Neural cell (in vitro differentiated cells): ENCODE measurements around the gene OBSCN. TPM values are rescaled to one million over a fixed set of nuclear protein-coding genes. Genes with fewer than 3 reads are reported as not detected.

Source experiments
- H2AFZ ChIP-seq: fragments of 200-600, 300-800 bp; sonication (generic), shearing (Covaris generic); 2 replicates; pipeline ENCODE4 v1.6.0; 2014; ENCODE audit warnings: low read depth, mild to moderate bottlenecking, antibody characterized with exemption, low read length, moderate library complexity
- H3F3A ChIP-seq: fragments of 200-600 bp; shearing (Covaris generic); 2 replicates; pipeline ENCODE4 v1.6.1; 2016; ENCODE audit warnings: mild to moderate bottlenecking, moderate library complexity, mixed read lengths, antibody characterized with exemption, low read length; ENCODE audit not compliant: insufficient read depth, poor library complexity, severe bottlenecking
- H3K27ac ChIP-seq: fragments of 200-600, 300-800 bp; sonication (generic), shearing (Covaris generic); 2 replicates; pipeline ENCODE4 v1.5.1; 2014; ENCODE audit warnings: mild to moderate bottlenecking, low read length, moderate library complexity
- H3K27me3 ChIP-seq: fragments of 300-800, 200-600 bp; sonication (generic), shearing (Covaris generic); 2 replicates; pipeline ENCODE4 v1.6.0; 2014; ENCODE audit warnings: mild to moderate bottlenecking, low read depth, low read length, moderate library complexity; ENCODE audit not compliant: insufficient read depth
- H3K36me3 ChIP-seq: fragments of 300-800, 200-600 bp; sonication (generic), shearing (Covaris generic); 2 replicates; pipeline ENCODE4 v1.5.1; 2014; ENCODE audit warnings: mild to moderate bottlenecking, antibody characterized with exemption, low read length, moderate library complexity; ENCODE audit not compliant: insufficient read depth
- H3K4me2 ChIP-seq: fragments of 300-800, 200-600 bp; sonication (generic), shearing (Covaris generic); 2 replicates; pipeline ENCODE4 v1.6.0; 2014; ENCODE audit warnings: mild to moderate bottlenecking, low read length
- H3K4me3 ChIP-seq: fragments of 300-800, 200-600 bp; sonication (generic), shearing (Covaris generic); 2 replicates; pipeline ENCODE4 v1.5.1; 2014; ENCODE audit warnings: mild to moderate bottlenecking, low read length, moderate library complexity
- H3K79me2 ChIP-seq: fragments of 200-600 bp; shearing (Covaris generic); replicated peaks from 2 replicates; pipeline ENCODE4 v1.6.0; 2014; ENCODE audit warnings: mild to moderate bottlenecking, low read length, moderate library complexity; ENCODE audit not compliant: insufficient read depth
- H3K9ac ChIP-seq: fragments of 300-800, 200-600 bp; sonication (generic), shearing (Covaris generic); 2 replicates; pipeline ENCODE4 v1.6.1; 2016; ENCODE audit warnings: mild to moderate bottlenecking, low read length, mixed read lengths
- H3K9me2 ChIP-seq: fragments of 200-600 bp; shearing (Covaris generic); 2 replicates; pipeline ENCODE4 v1.6.1; 2016; ENCODE audit warnings: mild to moderate bottlenecking, low read length, mixed read lengths; ENCODE audit not compliant: insufficient read depth
- H3K9me3 ChIP-seq: fragments of 200-600, 300-800 bp; sonication (generic), shearing (Covaris generic); 2 replicates; pipeline ENCODE4 v1.6.1; 2016; ENCODE audit warnings: mild to moderate bottlenecking, mixed run types, low read length, moderate library complexity, mixed read lengths
- H4K20me1 ChIP-seq: fragments of 200-600 bp; shearing (Covaris generic); 2 replicates; pipeline ENCODE4 v1.6.1; 2016; ENCODE audit warnings: mild to moderate bottlenecking, mixed run types; ENCODE audit not compliant: insufficient read depth
- CTCF ChIP-seq: fragments of 450-650 bp; IDR thresholded peaks from 2 replicates; pipeline ENCODE4 v1.5.1; 2014; ENCODE audit warnings: antibody characterized with exemption, mild to moderate bottlenecking, moderate library complexity; ENCODE audit not compliant: poor library complexity, severe bottlenecking
- EP300 ChIP-seq: fragments of 450-650 bp; conservative IDR thresholded peaks from 2 replicates; pipeline ENCODE4 v1.6.1; 2014; ENCODE audit warnings: antibody characterized with exemption, mild to moderate bottlenecking, moderate library complexity; ENCODE audit not compliant: poor library complexity, severe bottlenecking
- EZH2 ChIP-seq: fragments of 200-600, 300-800 bp; shearing (Covaris generic), sonication (generic); IDR thresholded peaks from 2 replicates; pipeline ENCODE4 v1.6.1; 2014; ENCODE audit warnings: antibody characterized with exemption, low read length, borderline replicate concordance, mild to moderate bottlenecking; ENCODE audit not compliant: insufficient read depth, poor library complexity, severe bottlenecking
- MXI1 ChIP-seq: fragments of 450-650 bp; conservative IDR thresholded peaks from 2 replicates; pipeline ENCODE4 v1.6.1; 2014; ENCODE audit warnings: antibody characterized with exemption, mild to moderate bottlenecking; ENCODE audit not compliant: poor library complexity, severe bottlenecking
- POLR2AphosphoS5 ChIP-seq: IDR thresholded peaks from 2 replicates; pipeline ENCODE4 v1.6.1; 2012
- RAD21 ChIP-seq: fragments of 450-650 bp; conservative IDR thresholded peaks from 2 replicates; pipeline ENCODE4 v1.6.1; 2014; ENCODE audit warnings: antibody characterized with exemption, mild to moderate bottlenecking, moderate library complexity
- REST ChIP-seq: IDR thresholded peaks from 2 replicates; pipeline ENCODE4 v1.6.1; 2012; ENCODE audit warnings: borderline replicate concordance
- SMC3 ChIP-seq: fragments of 450-650 bp; conservative IDR thresholded peaks from 2 replicates; pipeline ENCODE4 v1.6.1; 2014; ENCODE audit warnings: antibody characterized with exemption, mild to moderate bottlenecking, moderate library complexity; ENCODE audit not compliant: poor library complexity
- TAF1 ChIP-seq: IDR thresholded peaks from 2 replicates; pipeline ENCODE4 v1.6.1; 2012; ENCODE audit warnings: low read depth
- polyA plus RNA-seq: library from polyadenylated mRNA; depleted of rRNA; stranded (reverse); fragments of >200 nt; gene quantifications from 2 replicates; pipeline ENCODE4 v1.2.3, GENCODE V29; 2014

Gene OBSCN
- polyA plus RNA-seq, 1 donor from 2014 or later: 7.2 TPM

- TF ChIP-seq TAF1 (no peak), REST (no peak)
- no peaks in the 10 kb centered on the region for H3K9me3 ChIP-seq
- no peaks in the 10 kb centered on the region for H3K36me3 ChIP-seq
- no peaks in the 10 kb centered on the region for H3K27me3 ChIP-seq
- H3K9me2 ChIP-seq: no peaks in the 10 kb centered on the region
- no peak overlapping the region for H3K4me2 ChIP-seq
- H2AFZ ChIP-seq: no peak overlapping the region
- H3K9ac ChIP-seq: no peak overlapping the region
- no peaks in the 10 kb centered on the region for H4K20me1 ChIP-seq
- H3K27ac ChIP-seq: no peak overlapping the region
- H3K4me3 ChIP-seq: no peak overlapping the region
- no peaks in the 10 kb centered on the region for H3F3A ChIP-seq
- H3K79me2 ChIP-seq: no peaks in the 10 kb centered on the region
Measured at GRCh38 chr1:228206582-228207351, 1.1 kb upstream of the OBSCN start.

- H3K79me2 ChIP-seq: no peaks in the 10 kb centered on the region
- no peak overlapping the region for H3K27ac ChIP-seq
- H3K9me3 ChIP-seq: no peaks in the 10 kb centered on the region
Measured at GRCh38 chr1:228207381-228207810, 448 bp upstream of the OBSCN start.

More at GRCh38 chr1:228207381-228207810, 448 bp upstream of the OBSCN start:
- Histone ChIP-seq H3K4me3 (no peak overlapping the region), H3K9me2 (no peaks in the 10 kb centered on the region), H3K36me3 (no peaks in the 10 kb centered on the region), H2AFZ (no peak overlapping the region), H3F3A (no peaks in the 10 kb centered on the region), H3K4me2 (no peak overlapping the region), H4K20me1 (no peaks in the 10 kb centered on the region), H3K9ac (no peak overlapping the region), H3K27me3 (no peaks in the 10 kb centered on the region)
- TF ChIP-seq EZH2 (no peak), MXI1 (no peak), POLR2AphosphoS5 (no peak), RAD21 (no peak), CTCF (no peak), REST (no peak), SMC3 (no peak), EP300 (no peak), TAF1 (no peak)
